Hepatocyte (in vitro differentiated cells): ENCODE data around the gene PHLDB2. TPM values are rescaled to one million over a fixed set of nuclear protein-coding genes. Genes with fewer than 3 reads are reported as not detected.

Experiments used
- DNase-seq: peaks from one replicate; pipeline ENCODE4 v3.0.0-alpha.2; 2016; ENCODE audit warnings: low spot score
- H2AFZ ChIP-seq: fragments of 200-600 bp; sonication (generic); 2 replicates; pipeline ENCODE4 v1.6.0; 2016; ENCODE audit warnings: antibody characterized with exemption, mild to moderate bottlenecking
- H3K27ac ChIP-seq: fragments of 200-600 bp; sonication (generic); 2 replicates; pipeline ENCODE4 v1.5.1; 2016; ENCODE audit warnings: mild to moderate bottlenecking
- H3K27me3 ChIP-seq: fragments of 200-600 bp; sonication (generic); 2 replicates; pipeline ENCODE4 v1.6.1; 2016
- H3K36me3 ChIP-seq: fragments of 200-600 bp; sonication (generic); replicated peaks from 2 replicates; pipeline ENCODE4 v1.5.1; 2016; ENCODE audit warnings: low read depth; ENCODE audit not compliant: insufficient read depth
- H3K4me1 ChIP-seq: fragments of 200-600 bp; sonication (generic); 2 replicates; pipeline ENCODE4 v1.5.1; 2016; ENCODE audit warnings: mild to moderate bottlenecking, moderate library complexity; ENCODE audit not compliant: insufficient read depth
- H3K4me2 ChIP-seq: fragments of 200-600 bp; sonication (generic); 2 replicates; pipeline ENCODE4 v1.6.0; 2016
- H3K4me3 ChIP-seq: fragments of 200-600 bp; sonication (generic); 2 replicates; pipeline ENCODE4 v1.5.1; 2016; ENCODE audit warnings: mild to moderate bottlenecking
- H3K79me2 ChIP-seq: fragments of 200-600 bp; sonication (generic); 2 replicates; pipeline ENCODE4 v1.6.0; 2017; ENCODE audit warnings: mild to moderate bottlenecking
- H3K9me2 ChIP-seq: fragments of 200-600 bp; sonication (generic); replicated peaks from 2 replicates; pipeline ENCODE4 v1.6.0; 2017; ENCODE audit warnings: mild to moderate bottlenecking; ENCODE audit not compliant: insufficient read depth
- H3K9me3 ChIP-seq: fragments of 200-600 bp; sonication (generic); 2 replicates; pipeline ENCODE4 v1.5.1; 2016; ENCODE audit warnings: low read depth, mild to moderate bottlenecking
- H4K20me1 ChIP-seq: fragments of 200-600 bp; sonication (generic); 2 replicates; pipeline ENCODE4 v1.6.0; 2016; ENCODE audit warnings: mild to moderate bottlenecking; ENCODE audit not compliant: insufficient read depth, poor library complexity, severe bottlenecking
- CTCF ChIP-seq: fragments of 200-600 bp; sonication (generic); IDR thresholded peaks from 2 replicates; pipeline ENCODE4 v1.5.1; 2016; ENCODE audit warnings: antibody characterized with exemption, mild to moderate bottlenecking; ENCODE audit not compliant: poor library complexity
- EZH2 ChIP-seq: fragments of 200-600 bp; sonication (generic); IDR thresholded peaks from 2 replicates; pipeline ENCODE4 v1.6.1; 2016; ENCODE audit warnings: antibody characterized with exemption, mild to moderate bottlenecking, borderline replicate concordance
- EZH2phosphoT487 ChIP-seq: fragments of 200-600 bp; sonication (generic); IDR thresholded peaks from one replicate; pipeline ENCODE4 v1.6.1; 2018; ENCODE audit warnings: antibody characterized with exemption, mild to moderate bottlenecking, low read depth, moderate library complexity; ENCODE audit not compliant: unreplicated experiment, severe bottlenecking
- WGBS: methylation state at CpG from one replicate; pipeline ENCODE4 v1.1.6; 2016; ENCODE audit warnings: low lambda C conversion rate; ENCODE audit errors: missing lambda C conversion rate; 5-methylcytosine and 5-hydroxymethylcytosine counted together
- polyA plus RNA-seq: library from polyadenylated mRNA; unstranded; fragments of >200 nt; fragmentation: Nextera tagmentation; extraction: Ambion mirVana; gene quantifications from 2 replicates; pipeline ENCODE4 v1.2.1, GENCODE V29; 2016
- total RNA-seq: library from RNA; depleted of rRNA; stranded (reverse); fragments of >200 nt; gene quantifications from 2 replicates; pipeline ENCODE4 v1.2.3, GENCODE V29; 2014

The PHLDB2 gene
- total and polyA plus RNA-seq, 2 experiments from 2014 or later: 49.0 to 52.7 TPM

GRCh38 chr3:111829023-111829422, 30.0 kb upstream of the PHLDB2 start:
- 91% methylated on average over 1 of the region's 1 CpG for WGBS
- Histone ChIP-seq H4K20me1 (no peaks in the 10 kb centered on the region), H2AFZ (no peak overlapping the region), H3K9me2 (no peaks in the 10 kb centered on the region), H3K36me3 (no peaks in the 10 kb centered on the region), H3K4me1 (no peaks in the 10 kb centered on the region), H3K27me3 (no peaks in the 10 kb centered on the region), H3K27ac (no peak overlapping the region), H3K4me3 (no peak overlapping the region), H3K9me3 (no peaks in the 10 kb centered on the region), H3K4me2 (no peak overlapping the region), H3K79me2 (no peaks in the 10 kb centered on the region)
- no peak for DNase-seq
- TF ChIP-seq EZH2 (no peak), CTCF (no peak), EZH2phosphoT487 (no peak)

- H4K20me1 ChIP-seq: no peaks in the 10 kb centered on the region
- no peaks in the 10 kb centered on the region for H3K36me3 ChIP-seq
- H3K27me3 ChIP-seq: no peaks in the 10 kb centered on the region
- H3K79me2 ChIP-seq: no peaks in the 10 kb centered on the region
- no peak overlapping the region for H3K4me2 ChIP-seq
- no peak for DNase-seq
- no peak overlapping the region for H2AFZ ChIP-seq
- TF ChIP-seq EZH2phosphoT487 (no peak), EZH2 (no peak), CTCF (no peak)
- no peaks in the 10 kb centered on the region for H3K4me1 ChIP-seq
- H3K9me3 ChIP-seq: no peaks in the 10 kb centered on the region
- H3K9me2 ChIP-seq: no peaks in the 10 kb centered on the region
- H3K27ac ChIP-seq: no peak overlapping the region
- no peak overlapping the region for H3K4me3 ChIP-seq
Measured at GRCh38 chr3:111831840-111832239, 27.2 kb upstream of the PHLDB2 start.

GRCh38 chr3:111837112-111837511, 22.0 kb upstream of the PHLDB2 start:
- H3K79me2 ChIP-seq: no peaks in the 10 kb centered on the region
- 60% methylated on average over 3 of the region's 3 CpGs for WGBS
- no peaks in the 10 kb centered on the region for H3K9me2 ChIP-seq
- H3K27me3 ChIP-seq: no peaks in the 10 kb centered on the region
- no peaks in the 10 kb centered on the region for H3K4me1 ChIP-seq
- no peaks in the 10 kb centered on the region for H4K20me1 ChIP-seq
- no peak for TF ChIP-seq EZH2phosphoT487
- no peak for TF ChIP-seq EZH2
- no peak for TF ChIP-seq CTCF
- no peak for DNase-seq
- no peaks in the 10 kb centered on the region for H3K36me3 ChIP-seq
- no peak overlapping the region for H3K4me3 ChIP-seq
- H3K4me2 ChIP-seq: no peak overlapping the region
- H3K27ac ChIP-seq: no peak overlapping the region
- no peaks in the 10 kb centered on the region for H3K9me3 ChIP-seq
- H2AFZ ChIP-seq: no peak overlapping the region

GRCh38 chr3:111838133-111838532, 20.9 kb upstream of the PHLDB2 start:
- TF ChIP-seq EZH2phosphoT487 (no peak), CTCF (no peak), EZH2 (no peak)
- Histone ChIP-seq H3K9me2 (no peaks in the 10 kb centered on the region), H4K20me1 (no peaks in the 10 kb centered on the region), H3K9me3 (no peaks in the 10 kb centered on the region), H3K4me2 (no peak overlapping the region), H3K27me3 (no peaks in the 10 kb centered on the region), H2AFZ (no peak overlapping the region), H3K36me3 (no peaks in the 10 kb centered on the region), H3K4me1 (no peaks in the 10 kb centered on the region), H3K4me3 (no peak overlapping the region), H3K27ac (no peak overlapping the region), H3K79me2 (no peaks in the 10 kb centered on the region)
- 81% methylated on average over 5 of the region's 5 CpGs for WGBS
- DNase-seq: no peak
